HL-60 (cell line): Measurements from ENCODE around the gene CHM.
A peak's percentile ranks its signal among the peaks of the same experiment; 100 is the strongest.
"Not testable (repeated sequence)": the region's sequence is repeated elsewhere in the genome, so short reads cannot be mapped to it uniquely, and the experiment has no call there.

Experiments used
- DNase-seq, 2 experiments: peaks; one replicate each; pipeline ENCODE4 v3.0.0-alpha.2; 2010 to 2020; ENCODE audit warnings: low read depth in 1 of 2, low spot score in 1 of 2
- H3K27ac ChIP-seq: fragments of 250-450 bp; sonication (Bioruptor Pico); replicated peaks from 2 replicates; pipeline ENCODE4 v1.5.1; 2020; ENCODE audit warnings: mild to moderate bottlenecking, moderate library complexity
- H3K27me3 ChIP-seq: fragments of 250-450 bp; sonication (Bioruptor Pico); 2 replicates; pipeline ENCODE4 v1.5.1; 2021; ENCODE audit warnings: mild to moderate bottlenecking, moderate library complexity; ENCODE audit not compliant: insufficient read depth, poor library complexity, severe bottlenecking
- H3K4me3 ChIP-seq: replicated peaks from 2 replicates; pipeline ENCODE4 v1.5.1; 2011; ENCODE audit warnings: mild to moderate bottlenecking, control low read depth, low read length; ENCODE audit not compliant: insufficient read depth
- CTCF ChIP-seq: IDR thresholded peaks from one replicate; pipeline ENCODE4 v1.5.1; 2011; ENCODE audit warnings: low read length, control low read depth, inconsistent platforms; ENCODE audit not compliant: insufficient read depth
- GABPA ChIP-seq: IDR thresholded peaks from 2 replicates; pipeline ENCODE4 v1.6.1; 2012; ENCODE audit warnings: low read depth
- POLR2AphosphoS5 ChIP-seq: IDR thresholded peaks from 2 replicates; pipeline ENCODE4 v1.6.1; 2012; ENCODE audit warnings: low read depth
- SPI1 ChIP-seq: IDR thresholded peaks from 2 replicates; pipeline ENCODE4 v1.6.1; 2012; ENCODE audit warnings: low read depth, mild to moderate bottlenecking, borderline replicate concordance
- TF ChIP-seq, protein P1 (sequence below): IDR thresholded peaks from 2 replicates; pipeline ENCODE4 v1.6.1; 2012; ENCODE audit warnings: low read depth; ENCODE audit not compliant: insufficient replicate concordance

CHM gene

GRCh38 chrX:86013792-86014191 is 33.6 kb downstream of the CHM start:
- no peak overlapping the region for H3K4me3 ChIP-seq
- TF ChIP-seq GABPA (no peak), SPI1 (no peak), POLR2AphosphoS5 (no peak), CTCF (no peak)
- TF ChIP-seq, protein P1, sequence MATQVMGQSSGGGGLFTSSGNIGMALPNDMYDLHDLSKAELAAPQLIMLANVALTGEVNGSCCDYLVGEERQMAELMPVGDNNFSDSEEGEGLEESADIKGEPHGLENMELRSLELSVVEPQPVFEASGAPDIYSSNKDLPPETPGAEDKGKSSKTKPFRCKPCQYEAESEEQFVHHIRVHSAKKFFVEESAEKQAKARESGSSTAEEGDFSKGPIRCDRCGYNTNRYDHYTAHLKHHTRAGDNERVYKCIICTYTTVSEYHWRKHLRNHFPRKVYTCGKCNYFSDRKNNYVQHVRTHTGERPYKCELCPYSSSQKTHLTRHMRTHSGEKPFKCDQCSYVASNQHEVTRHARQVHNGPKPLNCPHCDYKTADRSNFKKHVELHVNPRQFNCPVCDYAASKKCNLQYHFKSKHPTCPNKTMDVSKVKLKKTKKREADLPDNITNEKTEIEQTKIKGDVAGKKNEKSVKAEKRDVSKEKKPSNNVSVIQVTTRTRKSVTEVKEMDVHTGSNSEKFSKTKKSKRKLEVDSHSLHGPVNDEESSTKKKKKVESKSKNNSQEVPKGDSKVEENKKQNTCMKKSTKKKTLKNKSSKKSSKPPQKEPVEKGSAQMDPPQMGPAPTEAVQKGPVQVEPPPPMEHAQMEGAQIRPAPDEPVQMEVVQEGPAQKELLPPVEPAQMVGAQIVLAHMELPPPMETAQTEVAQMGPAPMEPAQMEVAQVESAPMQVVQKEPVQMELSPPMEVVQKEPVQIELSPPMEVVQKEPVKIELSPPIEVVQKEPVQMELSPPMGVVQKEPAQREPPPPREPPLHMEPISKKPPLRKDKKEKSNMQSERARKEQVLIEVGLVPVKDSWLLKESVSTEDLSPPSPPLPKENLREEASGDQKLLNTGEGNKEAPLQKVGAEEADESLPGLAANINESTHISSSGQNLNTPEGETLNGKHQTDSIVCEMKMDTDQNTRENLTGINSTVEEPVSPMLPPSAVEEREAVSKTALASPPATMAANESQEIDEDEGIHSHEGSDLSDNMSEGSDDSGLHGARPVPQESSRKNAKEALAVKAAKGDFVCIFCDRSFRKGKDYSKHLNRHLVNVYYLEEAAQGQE = no peak
- no peak overlapping the region for H3K27ac ChIP-seq
- no peaks in the 10 kb centered on the region for H3K27me3 ChIP-seq
- DNase-seq = no peak

GRCh38 chrX:86012188-86012587 is 35.2 kb downstream of the CHM start:
- no peak overlapping the region for H3K4me3 ChIP-seq
- no peak for TF ChIP-seq CTCF
- no peak for TF ChIP-seq POLR2AphosphoS5
- TF ChIP-seq GABPA = no peak
- TF ChIP-seq, protein P1 = no peak
- no peak for TF ChIP-seq SPI1

DNA sequence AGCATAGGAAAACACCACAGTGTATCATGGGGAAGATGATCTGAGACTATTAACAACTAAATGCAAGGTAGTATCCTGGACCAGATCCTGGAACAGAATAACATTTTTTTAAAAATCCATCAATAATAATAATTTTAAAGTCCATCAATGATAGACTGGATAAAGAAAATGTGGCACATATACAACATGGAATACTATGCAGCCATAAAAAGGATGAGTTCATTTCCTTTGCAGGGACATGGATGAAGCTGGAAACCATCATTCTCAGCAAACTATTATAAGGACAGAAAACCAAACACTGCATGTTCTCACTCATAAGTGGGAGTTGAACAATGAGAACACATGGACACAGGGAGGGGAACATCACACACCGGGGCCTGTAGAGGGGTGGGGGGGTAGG is 37.6 kb downstream of the CHM start:
- H3K27ac ChIP-seq, H3K27me3 ChIP-seq, H3K4me3 ChIP-seq, DNase-seq: not testable (repeated sequence)

More at GRCh38 chrX:86012188-86012587, 35.2 kb downstream of the CHM start:
- Histone ChIP-seq H3K27me3 (no peaks in the 10 kb centered on the region), H3K27ac (no peak overlapping the region)
- no peak for DNase-seq

- H3K4me3 ChIP-seq, DNase-seq, H3K27me3 ChIP-seq, H3K27ac ChIP-seq: not testable (repeated sequence)
Measured at GRCh38 chrX:86007891-86008290, 39.5 kb downstream of the CHM start.

GRCh38 chrX:86002076-86002896 is 45.1 kb downstream of the CHM start:
- H3K27ac ChIP-seq = no peak overlapping the region
- H3K4me3 ChIP-seq = no peak overlapping the region
- H3K27me3 ChIP-seq = no peaks in the 10 kb centered on the region
- TF ChIP-seq, protein P1 = no peak
- TF ChIP-seq POLR2AphosphoS5 (no peak), GABPA (no peak), CTCF (no peak), SPI1 (no peak)
- peak in 1 of 2 experiments; percentile 1 for DNase-seq
